OCI-LY3 (cell line): ENCODE measurements around the gene CPLX1.
"Not testable (repeated sequence)": the region's sequence is repeated elsewhere in the genome, so short reads cannot be mapped to it uniquely, and the experiment has no call there.

ENCODE experiments used
- H2AFZ ChIP-seq: fragments of 200-600, 300-600 bp; shearing (Covaris generic); 2 replicates; pipeline ENCODE4 v1.6.0; 2014; ENCODE audit warnings: antibody characterized with exemption, low read depth, low read length
- H3K27ac ChIP-seq: fragments of 200-600, 300-600 bp; sonication (generic); 2 replicates; pipeline ENCODE4 v1.5.1; 2014; ENCODE audit warnings: mild to moderate bottlenecking, low read length, moderate library complexity, mixed read lengths
- H3K27me3 ChIP-seq: fragments of 200-600, 300-600 bp; sonication (generic); 2 replicates; pipeline ENCODE4 v1.6.1; 2014; ENCODE audit warnings: low read depth, low read length, mixed read lengths
- H3K36me3 ChIP-seq: fragments of 200-600, 300-600 bp; sonication (generic); replicated peaks from 2 replicates; pipeline ENCODE3; 2014; ENCODE audit warnings: low read depth, low read length, mixed read lengths
- H3K4me1 ChIP-seq: fragments of 300-600, 200-600 bp; sonication (generic); 2 replicates; pipeline ENCODE4 v1.6.1; 2014; ENCODE audit warnings: low read length, mixed read lengths
- H3K4me2 ChIP-seq: fragments of 200-600, 300-600 bp; sonication (generic); 2 replicates; pipeline ENCODE4 v1.6.1; 2014; ENCODE audit warnings: low read length, mixed read lengths
- H3K4me3 ChIP-seq: fragments of 300-600, 200-600 bp; sonication (generic); 2 replicates; pipeline ENCODE4 v1.5.1; 2014; ENCODE audit warnings: antibody characterized with exemption, mild to moderate bottlenecking, low read length, moderate library complexity
- H3K79me2 ChIP-seq: fragments of 300-600, 200-600 bp; shearing (Covaris generic); 2 replicates; pipeline ENCODE4 v1.6.1; 2014; ENCODE audit warnings: mild to moderate bottlenecking, low read length, mixed read lengths
- H3K9ac ChIP-seq: fragments of 300-600, 200-600 bp; shearing (Covaris generic); 2 replicates; pipeline ENCODE4 v1.6.0; 2014; ENCODE audit warnings: mild to moderate bottlenecking, low read length, moderate library complexity
- H3K9me3 ChIP-seq: fragments of 200-600, 300-600 bp; shearing (Covaris generic); 2 replicates; pipeline ENCODE4 v1.6.1; 2014; ENCODE audit warnings: low read length, mixed read lengths; ENCODE audit not compliant: insufficient read depth
- H4K20me1 ChIP-seq: fragments of 200-600, 300-600 bp; sonication (generic); 2 replicates; pipeline ENCODE4 v1.6.1; 2016; ENCODE audit warnings: low read length, mixed read lengths; ENCODE audit not compliant: insufficient read depth
- CTCF ChIP-seq: fragments of 200-600, 300-600 bp; sonication (generic); IDR thresholded peaks from 2 replicates; pipeline ENCODE4 v1.5.1; 2014; ENCODE audit warnings: antibody characterized with exemption, low read length, low read depth
- EZH2phosphoT487 ChIP-seq: fragments of 200-600 bp; shearing (Covaris generic); IDR thresholded peaks from 2 replicates; pipeline ENCODE4 v1.6.1; 2018; ENCODE audit warnings: antibody characterized with exemption, mixed run types, low read depth

CPLX1 gene

GRCh38 chr4:779555-779954 lies 46.4 kb downstream of the CPLX1 start:
- no peaks in the 10 kb centered on the region for H3K9me3 ChIP-seq
- H3K36me3 ChIP-seq = peaks cover 46% of the 10 kb centered on the region
- H3K9ac ChIP-seq = no peak overlapping the region
- TF ChIP-seq EZH2phosphoT487 (no peak), CTCF (no peak)
- no peak overlapping the region for H2AFZ ChIP-seq
- H4K20me1 ChIP-seq = peaks cover 50% of the 10 kb centered on the region
- no peak overlapping the region for H3K4me3 ChIP-seq
- H3K4me2 ChIP-seq = no peak overlapping the region
- no peak overlapping the region for H3K27ac ChIP-seq
- peaks cover 13% of the 10 kb centered on the region for H3K4me1 ChIP-seq
- no peaks in the 10 kb centered on the region for H3K27me3 ChIP-seq
- peaks cover 70% of the 10 kb centered on the region for H3K79me2 ChIP-seq

GRCh38 chr4:777520-778262 lies 48.2 kb downstream of the CPLX1 start:
- Histone ChIP-seq H3K4me1 (peaks cover 13% of the 10 kb centered on the region), H3K9ac (no peak overlapping the region), H3K9me3 (no peaks in the 10 kb centered on the region), H3K27ac (no peak overlapping the region), H2AFZ (no peak overlapping the region), H3K27me3 (no peaks in the 10 kb centered on the region), H3K4me3 (no peak overlapping the region), H3K79me2 (peaks cover 89% of the 10 kb centered on the region), H3K36me3 (peaks cover 49% of the 10 kb centered on the region), H4K20me1 (peaks cover 67% of the 10 kb centered on the region), H3K4me2 (no peak overlapping the region)
- TF ChIP-seq EZH2phosphoT487 (no peak), CTCF (no peak)

DNA sequence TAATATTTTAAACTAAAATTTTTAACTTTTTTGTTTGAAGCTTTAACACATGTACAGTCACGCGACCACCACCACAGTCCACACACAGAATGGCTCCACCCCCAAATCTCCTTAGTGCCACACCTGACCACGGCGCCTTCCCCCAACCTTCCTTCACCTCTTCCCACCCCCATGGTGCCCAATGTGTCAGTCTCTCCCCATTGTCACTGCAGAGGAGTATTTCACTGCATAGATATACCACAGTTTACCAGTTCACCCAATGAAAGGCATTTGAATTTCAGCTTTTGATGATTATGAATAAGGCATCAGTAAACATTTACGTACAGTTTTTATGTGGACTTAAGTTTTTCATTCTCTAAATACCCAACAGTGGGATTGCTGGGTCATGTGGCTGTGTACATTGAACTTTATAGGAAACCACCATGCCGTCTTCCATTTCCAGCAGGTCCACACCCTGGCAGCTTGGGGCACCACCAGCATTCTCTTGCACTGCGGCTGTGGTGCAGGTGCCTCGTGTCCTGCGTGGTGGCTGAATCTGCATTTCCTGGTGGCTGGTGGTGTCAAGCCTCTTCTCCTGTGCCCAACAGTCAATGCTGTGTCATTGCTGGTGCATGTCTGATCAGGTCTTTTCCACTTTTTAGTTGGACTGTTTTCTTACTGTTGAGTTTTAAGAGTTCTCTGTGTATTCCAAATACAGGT lies 49.0 kb downstream of the CPLX1 start:
- TF ChIP-seq CTCF (no peak), EZH2phosphoT487 (no peak)
- no peak overlapping the region for H3K4me3 ChIP-seq
- peaks cover 71% of the 10 kb centered on the region for H4K20me1 ChIP-seq
- no peak overlapping the region for H2AFZ ChIP-seq
- H3K79me2 ChIP-seq = peaks cover 96% of the 10 kb centered on the region
- H3K9me3 ChIP-seq = no peaks in the 10 kb centered on the region
- H3K27ac ChIP-seq = no peak overlapping the region
- peaks cover 50% of the 10 kb centered on the region for H3K36me3 ChIP-seq
- H3K27me3 ChIP-seq = no peaks in the 10 kb centered on the region
- no peak overlapping the region for H3K9ac ChIP-seq
- peaks cover 9% of the 10 kb centered on the region for H3K4me1 ChIP-seq
- no peak overlapping the region for H3K4me2 ChIP-seq

GRCh38 chr4:775485-775884 lies 50.4 kb downstream of the CPLX1 start:
- H3K4me1 ChIP-seq, H3K27ac ChIP-seq, H2AFZ ChIP-seq, H3K9me3 ChIP-seq, H3K27me3 ChIP-seq, H3K9ac ChIP-seq, H3K4me3 ChIP-seq, H3K4me2 ChIP-seq: not testable (repeated sequence)
- Histone ChIP-seq H4K20me1 (peaks cover 76% of the 10 kb centered on the region), H3K79me2 (peaks cover 96% of the 10 kb centered on the region), H3K36me3 (peaks cover 50% of the 10 kb centered on the region)

DNA sequence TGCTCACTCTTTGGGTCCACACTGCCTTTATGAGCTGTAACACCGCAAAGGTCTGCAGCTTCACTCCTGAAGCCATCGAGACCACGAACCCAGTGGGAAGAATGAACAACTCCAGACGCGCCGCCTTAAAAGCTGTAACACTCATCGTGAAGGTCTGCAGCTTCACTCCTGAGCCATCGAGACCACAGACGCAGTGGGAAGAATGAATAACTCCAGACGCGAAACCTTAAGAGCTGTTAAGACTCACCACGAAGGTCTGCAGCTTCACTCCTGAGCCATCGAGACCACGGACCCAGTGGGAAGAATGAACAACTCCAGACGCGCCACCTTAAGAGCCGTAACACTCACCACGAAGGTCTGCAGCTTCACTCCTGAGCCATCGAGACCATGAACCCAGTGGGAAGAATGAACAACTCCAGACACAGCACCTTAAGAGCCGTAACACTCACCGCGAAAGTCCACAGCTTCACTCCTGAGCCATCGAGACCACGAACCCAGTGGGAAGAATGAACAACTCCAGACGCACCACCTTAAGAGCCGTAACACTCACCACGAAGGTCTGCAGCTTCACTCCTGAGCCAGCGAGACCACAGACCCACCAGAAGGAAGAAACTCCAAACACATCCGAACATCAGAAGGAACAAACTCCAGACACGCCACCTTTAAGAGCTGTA lies 51.4 kb downstream of the CPLX1 start:
- not testable (repeated sequence) for H3K4me1 ChIP-seq, H3K9me3 ChIP-seq, H3K9ac ChIP-seq, H2AFZ ChIP-seq, H3K27ac ChIP-seq, H3K27me3 ChIP-seq, H3K4me3 ChIP-seq, H3K4me2 ChIP-seq
- Histone ChIP-seq H4K20me1 (peaks cover 78% of the 10 kb centered on the region), H3K36me3 (peaks cover 49% of the 10 kb centered on the region), H3K79me2 (peaks cover 96% of the 10 kb centered on the region)
